ENCODE data around the gene MCM3AP.

Gene MCM3AP

GRCh38 chr21:46274797-46275390 is 10.5 kb downstream of the MCM3AP start:
- Histone ChIP-seq H3K79me2 (ENCODE audit: insufficient read depth, low read length) (no peaks in the 10 kb centered on the region), H3K36me3 (ENCODE audit: insufficient read depth, low read length) (peaks cover 88% of the 10 kb centered on the region)

GRCh38 chr21:46273341-46273740 is 12.1 kb downstream of the MCM3AP start:
- no peak overlapping the region for H3K27ac ChIP-seq (ENCODE audit: low read depth, low read length, poor library complexity, severe bottlenecking)
- no peaks in the 10 kb centered on the region for H3K79me2 ChIP-seq (ENCODE audit: insufficient read depth, low read length)
- H3F3A ChIP-seq (ENCODE audit: insufficient read depth, low read length), result no peaks in the 10 kb centered on the region
- no peak overlapping the region for H3K4me2 ChIP-seq (ENCODE audit: low read length)
- no peaks in the 10 kb centered on the region for H3K4me1 ChIP-seq (ENCODE audit: insufficient read depth, low read length, severe bottlenecking)
- no peaks in the 10 kb centered on the region for H4K20me1 ChIP-seq (ENCODE audit: insufficient read depth, low read length)
- no peak for TF ChIP-seq EZH2 (IDR thresholded peaks at IDR 0.05; ENCODE audit: borderline replicate concordance, low read length)
- TF ChIP-seq CTCF (IDR thresholded peaks at IDR 0.05; ENCODE audit: low read length), result no peak
- H2AFZ ChIP-seq (ENCODE audit: low read length), result no peak overlapping the region
- peaks cover 90% of the 10 kb centered on the region for H3K36me3 ChIP-seq (ENCODE audit: insufficient read depth, low read length)
- H3K4me3 ChIP-seq (ENCODE audit: low read depth, low read length, poor library complexity, severe bottlenecking), result no peak overlapping the region
- H3K9ac ChIP-seq (ENCODE audit: low read length), result no peak overlapping the region
- H3K9me3 ChIP-seq (ENCODE audit: low read length), result no peaks in the 10 kb centered on the region
- H3K9me2 ChIP-seq (ENCODE audit: low read depth, low read length), result no peaks in the 10 kb centered on the region
- H3K27me3 ChIP-seq (ENCODE audit: insufficient read depth, low read length), result no peaks in the 10 kb centered on the region

More at GRCh38 chr21:46274797-46275390, 10.5 kb downstream of the MCM3AP start:
- Histone ChIP-seq H3K4me2 (ENCODE audit: low read length) (no peak overlapping the region), H3K9me3 (ENCODE audit: low read length) (no peaks in the 10 kb centered on the region), H3K4me3 (ENCODE audit: low read depth, low read length, poor library complexity, severe bottlenecking) (no peak overlapping the region), H3K27ac (ENCODE audit: low read depth, low read length, poor library complexity, severe bottlenecking) (no peak overlapping the region), H3K4me1 (ENCODE audit: insufficient read depth, low read length, severe bottlenecking) (no peaks in the 10 kb centered on the region), H4K20me1 (ENCODE audit: insufficient read depth, low read length) (no peaks in the 10 kb centered on the region), H2AFZ (ENCODE audit: low read length) (no peak overlapping the region), H3K9me2 (ENCODE audit: low read depth, low read length) (no peaks in the 10 kb centered on the region), H3K27me3 (ENCODE audit: insufficient read depth, low read length) (no peaks in the 10 kb centered on the region), H3F3A (ENCODE audit: insufficient read depth, low read length) (no peaks in the 10 kb centered on the region), H3K9ac (ENCODE audit: low read length) (no peak overlapping the region)
- TF ChIP-seq EZH2 (IDR thresholded peaks at IDR 0.05; ENCODE audit: borderline replicate concordance, low read length) (no peak), CTCF (IDR thresholded peaks at IDR 0.05; ENCODE audit: low read length) (no peak)

- no peak overlapping the region for H3K4me2 ChIP-seq (ENCODE audit: low read length)
- TF ChIP-seq CTCF (IDR thresholded peaks at IDR 0.05; ENCODE audit: low read length), result no peak
- no peak for TF ChIP-seq EZH2 (IDR thresholded peaks at IDR 0.05; ENCODE audit: borderline replicate concordance, low read length)
- H3K9me3 ChIP-seq (ENCODE audit: low read length), result no peaks in the 10 kb centered on the region
- H3K27me3 ChIP-seq (ENCODE audit: insufficient read depth, low read length), result no peaks in the 10 kb centered on the region
- peaks cover 94% of the 10 kb centered on the region for H3K36me3 ChIP-seq (ENCODE audit: insufficient read depth, low read length)
- no peak overlapping the region for H2AFZ ChIP-seq (ENCODE audit: low read length)
- no peak overlapping the region for H3K4me3 ChIP-seq (ENCODE audit: low read depth, low read length, poor library complexity, severe bottlenecking)
- H3K27ac ChIP-seq (ENCODE audit: low read depth, low read length, poor library complexity, severe bottlenecking), result no peak overlapping the region
- H3K9ac ChIP-seq (ENCODE audit: low read length), result no peak overlapping the region
- no peaks in the 10 kb centered on the region for H3K4me1 ChIP-seq (ENCODE audit: insufficient read depth, low read length, severe bottlenecking)
- H3K9me2 ChIP-seq (ENCODE audit: low read depth, low read length), result no peaks in the 10 kb centered on the region
- H3F3A ChIP-seq (ENCODE audit: insufficient read depth, low read length), result no peaks in the 10 kb centered on the region
- no peaks in the 10 kb centered on the region for H4K20me1 ChIP-seq (ENCODE audit: insufficient read depth, low read length)
- H3K79me2 ChIP-seq (ENCODE audit: insufficient read depth, low read length), result no peaks in the 10 kb centered on the region
These were observed 15.9 kb downstream of the MCM3AP start for GRCh38 chr21:46269466-46269865.

Measured in OCI-LY1 (cell line).